HL-60 (cell line): ENCODE results near the gene ORAI3.

ENCODE experiments used
- DNase-seq, 2 experiments: peaks; one replicate each; pipeline ENCODE4 v3.0.0-alpha.2; 2010 to 2020; ENCODE audit warnings: low read depth in 1 of 2, low spot score in 1 of 2
- H3K27ac ChIP-seq: fragments of 250-450 bp; sonication (Bioruptor Pico); replicated peaks from 2 replicates; pipeline ENCODE4 v1.5.1; 2020; ENCODE audit warnings: mild to moderate bottlenecking, moderate library complexity
- H3K27me3 ChIP-seq: fragments of 250-450 bp; sonication (Bioruptor Pico); 2 replicates; pipeline ENCODE4 v1.5.1; 2021; ENCODE audit warnings: mild to moderate bottlenecking, moderate library complexity; ENCODE audit not compliant: insufficient read depth, poor library complexity, severe bottlenecking
- H3K4me3 ChIP-seq: replicated peaks from 2 replicates; pipeline ENCODE4 v1.5.1; 2011; ENCODE audit warnings: mild to moderate bottlenecking, control low read depth, low read length; ENCODE audit not compliant: insufficient read depth
- GABPA ChIP-seq: IDR thresholded peaks from 2 replicates; pipeline ENCODE4 v1.6.1; 2012; ENCODE audit warnings: low read depth
- POLR2AphosphoS5 ChIP-seq: IDR thresholded peaks from 2 replicates; pipeline ENCODE4 v1.6.1; 2012; ENCODE audit warnings: low read depth
- SPI1 ChIP-seq: IDR thresholded peaks from 2 replicates; pipeline ENCODE4 v1.6.1; 2012; ENCODE audit warnings: low read depth, mild to moderate bottlenecking, borderline replicate concordance
- TF ChIP-seq, protein P1 (sequence below): IDR thresholded peaks from one replicate; pipeline ENCODE4 v1.5.1; 2011; ENCODE audit warnings: low read length, control low read depth, inconsistent platforms; ENCODE audit not compliant: insufficient read depth
- TF ChIP-seq, protein P2 (sequence below): IDR thresholded peaks from 2 replicates; pipeline ENCODE4 v1.6.1; 2012; ENCODE audit warnings: low read depth; ENCODE audit not compliant: insufficient replicate concordance

ORAI3 gene

DNA sequence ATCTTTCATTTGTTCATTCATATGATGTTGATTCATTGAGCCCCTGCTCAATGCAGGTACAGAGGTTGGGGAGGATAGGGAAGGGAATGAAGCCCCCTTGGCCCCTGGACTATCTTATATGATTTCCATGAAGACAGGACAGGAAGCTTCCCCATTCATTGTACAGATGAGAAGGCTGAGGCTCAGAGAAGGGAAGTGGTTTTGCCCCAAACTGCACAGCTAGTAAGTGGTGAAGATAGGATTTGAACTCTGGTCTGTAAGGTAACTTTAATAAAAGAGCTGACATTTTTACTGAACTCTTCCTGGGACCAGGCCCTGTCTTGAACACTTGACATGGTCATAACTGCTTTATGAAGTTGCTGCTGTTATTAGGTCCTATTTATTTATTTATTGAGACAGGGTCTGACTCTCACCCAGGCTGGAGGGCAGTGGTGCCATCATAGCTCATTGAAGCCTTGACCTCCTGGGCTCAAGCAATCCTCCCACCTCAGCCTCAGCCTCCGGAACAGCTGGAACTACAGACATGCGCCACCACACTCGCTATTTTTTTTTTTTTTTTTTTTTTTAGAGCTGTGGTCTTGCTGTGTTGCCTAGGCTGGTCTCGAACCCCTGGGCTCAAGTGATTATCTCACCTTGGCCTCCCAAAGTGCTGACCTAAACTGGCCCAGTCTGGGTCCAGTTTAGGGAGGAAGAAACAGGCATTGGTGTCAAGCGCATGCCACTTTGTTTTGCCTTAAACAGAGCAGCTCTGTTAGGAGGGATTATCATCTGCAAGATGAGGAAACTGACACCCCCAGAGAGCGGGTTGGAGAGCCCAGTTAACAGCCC is 47.5 kb upstream of the ORAI3 start:
- H3K27ac ChIP-seq, result peak overlapping the region; percentile 66
- peak overlapping the region; percentile 40 for H3K4me3 ChIP-seq
- H3K27me3 ChIP-seq, result no peaks in the 10 kb centered on the region
- peak in 1 of 2 experiments; percentile 25 for DNase-seq
- no peak for TF ChIP-seq SPI1
- TF ChIP-seq, protein P1, sequence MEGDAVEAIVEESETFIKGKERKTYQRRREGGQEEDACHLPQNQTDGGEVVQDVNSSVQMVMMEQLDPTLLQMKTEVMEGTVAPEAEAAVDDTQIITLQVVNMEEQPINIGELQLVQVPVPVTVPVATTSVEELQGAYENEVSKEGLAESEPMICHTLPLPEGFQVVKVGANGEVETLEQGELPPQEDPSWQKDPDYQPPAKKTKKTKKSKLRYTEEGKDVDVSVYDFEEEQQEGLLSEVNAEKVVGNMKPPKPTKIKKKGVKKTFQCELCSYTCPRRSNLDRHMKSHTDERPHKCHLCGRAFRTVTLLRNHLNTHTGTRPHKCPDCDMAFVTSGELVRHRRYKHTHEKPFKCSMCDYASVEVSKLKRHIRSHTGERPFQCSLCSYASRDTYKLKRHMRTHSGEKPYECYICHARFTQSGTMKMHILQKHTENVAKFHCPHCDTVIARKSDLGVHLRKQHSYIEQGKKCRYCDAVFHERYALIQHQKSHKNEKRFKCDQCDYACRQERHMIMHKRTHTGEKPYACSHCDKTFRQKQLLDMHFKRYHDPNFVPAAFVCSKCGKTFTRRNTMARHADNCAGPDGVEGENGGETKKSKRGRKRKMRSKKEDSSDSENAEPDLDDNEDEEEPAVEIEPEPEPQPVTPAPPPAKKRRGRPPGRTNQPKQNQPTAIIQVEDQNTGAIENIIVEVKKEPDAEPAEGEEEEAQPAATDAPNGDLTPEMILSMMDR, result no peak
- TF ChIP-seq POLR2AphosphoS5, result no peak
- TF ChIP-seq, protein P2, sequence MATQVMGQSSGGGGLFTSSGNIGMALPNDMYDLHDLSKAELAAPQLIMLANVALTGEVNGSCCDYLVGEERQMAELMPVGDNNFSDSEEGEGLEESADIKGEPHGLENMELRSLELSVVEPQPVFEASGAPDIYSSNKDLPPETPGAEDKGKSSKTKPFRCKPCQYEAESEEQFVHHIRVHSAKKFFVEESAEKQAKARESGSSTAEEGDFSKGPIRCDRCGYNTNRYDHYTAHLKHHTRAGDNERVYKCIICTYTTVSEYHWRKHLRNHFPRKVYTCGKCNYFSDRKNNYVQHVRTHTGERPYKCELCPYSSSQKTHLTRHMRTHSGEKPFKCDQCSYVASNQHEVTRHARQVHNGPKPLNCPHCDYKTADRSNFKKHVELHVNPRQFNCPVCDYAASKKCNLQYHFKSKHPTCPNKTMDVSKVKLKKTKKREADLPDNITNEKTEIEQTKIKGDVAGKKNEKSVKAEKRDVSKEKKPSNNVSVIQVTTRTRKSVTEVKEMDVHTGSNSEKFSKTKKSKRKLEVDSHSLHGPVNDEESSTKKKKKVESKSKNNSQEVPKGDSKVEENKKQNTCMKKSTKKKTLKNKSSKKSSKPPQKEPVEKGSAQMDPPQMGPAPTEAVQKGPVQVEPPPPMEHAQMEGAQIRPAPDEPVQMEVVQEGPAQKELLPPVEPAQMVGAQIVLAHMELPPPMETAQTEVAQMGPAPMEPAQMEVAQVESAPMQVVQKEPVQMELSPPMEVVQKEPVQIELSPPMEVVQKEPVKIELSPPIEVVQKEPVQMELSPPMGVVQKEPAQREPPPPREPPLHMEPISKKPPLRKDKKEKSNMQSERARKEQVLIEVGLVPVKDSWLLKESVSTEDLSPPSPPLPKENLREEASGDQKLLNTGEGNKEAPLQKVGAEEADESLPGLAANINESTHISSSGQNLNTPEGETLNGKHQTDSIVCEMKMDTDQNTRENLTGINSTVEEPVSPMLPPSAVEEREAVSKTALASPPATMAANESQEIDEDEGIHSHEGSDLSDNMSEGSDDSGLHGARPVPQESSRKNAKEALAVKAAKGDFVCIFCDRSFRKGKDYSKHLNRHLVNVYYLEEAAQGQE, result no peak
- no peak for TF ChIP-seq GABPA

DNA sequence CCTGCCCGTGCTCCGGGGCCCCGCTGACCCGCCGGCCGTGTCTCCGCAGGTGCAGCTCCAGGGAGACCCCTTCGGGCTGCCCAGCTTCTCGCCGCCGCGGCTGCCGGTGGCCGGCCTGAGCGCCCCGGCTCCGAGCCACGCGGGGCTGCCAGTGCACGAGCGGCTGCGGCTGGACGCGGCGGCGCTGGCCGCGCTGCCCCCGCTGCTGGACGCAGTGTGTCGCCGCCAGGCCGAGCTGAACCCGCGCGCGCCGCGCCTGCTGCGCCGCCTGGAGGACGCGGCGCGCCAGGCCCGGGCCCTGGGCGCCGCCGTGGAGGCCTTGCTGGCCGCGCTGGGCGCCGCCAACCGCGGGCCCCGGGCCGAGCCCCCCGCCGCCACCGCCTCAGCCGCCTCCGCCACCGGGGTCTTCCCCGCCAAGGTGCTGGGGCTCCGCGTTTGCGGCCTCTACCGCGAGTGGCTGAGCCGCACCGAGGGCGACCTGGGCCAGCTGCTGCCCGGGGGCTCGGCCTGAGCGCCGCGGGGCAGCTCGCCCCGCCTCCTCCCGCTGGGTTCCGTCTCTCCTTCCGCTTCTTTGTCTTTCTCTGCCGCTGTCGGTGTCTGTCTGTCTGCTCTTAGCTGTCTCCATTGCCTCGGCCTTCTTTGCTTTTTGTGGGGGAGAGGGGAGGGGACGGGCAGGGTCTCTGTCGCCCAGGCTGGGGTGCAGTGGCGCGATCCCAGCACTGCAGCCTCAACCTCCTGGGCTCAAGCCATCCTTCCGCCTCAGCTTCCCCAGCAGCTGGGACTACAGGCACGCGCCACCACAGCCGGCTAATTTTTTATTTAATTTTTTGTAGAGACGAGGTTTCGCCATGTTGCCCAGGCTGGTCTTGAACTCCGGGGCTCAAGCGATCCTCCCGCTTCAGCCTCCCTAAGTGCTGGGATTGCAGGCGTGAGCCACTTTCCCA is 46.6 kb upstream of the ORAI3 start:
- Histone ChIP-seq H3K4me3 (peak overlapping the region; percentile 40), H3K27ac (peak overlapping the region; percentile 94), H3K27me3 (no peaks in the 10 kb centered on the region)
- TF ChIP-seq SPI1 (no peak; the same call in 1 of the 2 replicates), POLR2AphosphoS5 (peak; percentile 54), GABPA (no peak)
- TF ChIP-seq, protein P2, result peak; percentile 24
- TF ChIP-seq, protein P1, result no peak
- peak; percentile 74 to 77 for DNase-seq

DNA sequence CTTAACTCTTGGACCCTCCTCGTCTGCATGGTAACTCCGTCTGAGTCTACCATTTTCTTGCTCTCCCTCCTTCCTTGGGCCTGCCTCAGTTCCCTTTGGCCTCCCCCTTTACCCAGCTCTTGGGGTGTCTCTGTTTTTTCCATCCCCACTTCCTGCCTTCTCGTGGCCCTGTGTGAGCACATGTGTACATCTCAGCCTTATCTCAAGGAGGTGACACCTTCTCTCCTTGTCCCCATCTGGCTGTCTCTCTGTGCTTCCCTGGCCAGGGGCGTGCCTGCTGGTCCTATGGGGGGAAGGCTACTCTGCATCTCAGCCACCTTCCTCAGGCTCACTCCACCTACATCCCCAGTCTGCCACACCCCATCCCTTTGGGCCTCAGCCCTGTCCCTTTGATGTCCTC is 45.9 kb upstream of the ORAI3 start:
- no peaks in the 10 kb centered on the region for H3K27me3 ChIP-seq
- H3K27ac ChIP-seq, result peak overlapping the region; percentile 94
- DNase-seq, result peak; percentile 16 to 47
- TF ChIP-seq SPI1, result no peak
- TF ChIP-seq, protein P2, result no peak
- TF ChIP-seq GABPA, result 0 out of 2 replicates have a peak, but pooled peaks have one; percentile 31
- no peak overlapping the region for H3K4me3 ChIP-seq
